ENCODE data around the gene IL17RB.
A peak's percentile ranks its signal among the peaks of the same experiment; 100 is the strongest.

Gene IL17RB

DNA sequence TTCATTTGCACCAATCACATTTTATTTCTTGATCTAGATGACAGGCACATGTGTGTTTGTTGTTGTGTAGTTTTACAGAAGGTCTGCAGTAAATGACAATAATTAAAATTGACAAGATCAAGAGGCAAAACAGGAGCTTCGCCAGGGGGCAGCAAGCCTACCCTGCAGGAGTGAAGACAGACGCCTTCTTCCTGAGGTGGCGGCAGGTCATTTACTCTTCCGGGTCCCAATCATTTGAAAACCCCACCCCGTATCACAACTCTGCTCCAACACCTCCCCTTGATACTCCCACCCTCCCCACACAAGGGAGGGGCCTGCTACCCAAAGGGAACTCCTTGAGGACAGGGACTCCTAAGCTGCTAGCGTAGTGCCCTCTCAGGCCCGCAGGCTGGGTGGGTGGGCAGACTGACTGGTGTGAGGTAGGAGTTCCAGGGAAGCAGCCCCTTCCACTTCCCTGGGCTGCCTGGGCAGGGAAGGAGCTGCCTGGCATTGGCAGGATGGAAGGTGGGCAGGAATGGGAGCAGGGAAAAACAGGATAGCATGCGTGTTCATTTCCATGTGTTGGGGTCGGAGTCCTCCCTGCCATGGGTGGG is 13.2 kb upstream of the IL17RB start:
- no peak for DNase-seq

DNA sequence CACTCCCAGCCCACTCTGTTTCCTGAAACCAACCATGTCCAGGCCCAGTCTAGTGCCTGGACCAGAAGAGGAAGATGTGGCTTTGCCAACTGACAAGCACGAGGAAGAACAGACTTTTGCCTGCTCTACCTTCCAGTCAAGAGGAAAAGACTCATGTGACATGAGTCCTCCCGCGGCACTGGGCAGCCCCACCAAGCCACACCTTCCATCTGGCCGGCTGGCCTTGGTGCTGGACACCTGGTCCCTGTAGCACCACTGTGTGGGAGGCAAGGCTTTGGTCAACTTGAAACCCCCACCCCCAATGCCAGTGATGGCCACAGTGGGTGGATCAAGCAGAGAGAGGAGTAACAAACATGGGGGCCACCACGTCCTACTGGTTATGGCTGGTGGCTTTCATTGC is 12.7 kb upstream of the IL17RB start:
- DNase-seq, result peak; percentile 58

DNA sequence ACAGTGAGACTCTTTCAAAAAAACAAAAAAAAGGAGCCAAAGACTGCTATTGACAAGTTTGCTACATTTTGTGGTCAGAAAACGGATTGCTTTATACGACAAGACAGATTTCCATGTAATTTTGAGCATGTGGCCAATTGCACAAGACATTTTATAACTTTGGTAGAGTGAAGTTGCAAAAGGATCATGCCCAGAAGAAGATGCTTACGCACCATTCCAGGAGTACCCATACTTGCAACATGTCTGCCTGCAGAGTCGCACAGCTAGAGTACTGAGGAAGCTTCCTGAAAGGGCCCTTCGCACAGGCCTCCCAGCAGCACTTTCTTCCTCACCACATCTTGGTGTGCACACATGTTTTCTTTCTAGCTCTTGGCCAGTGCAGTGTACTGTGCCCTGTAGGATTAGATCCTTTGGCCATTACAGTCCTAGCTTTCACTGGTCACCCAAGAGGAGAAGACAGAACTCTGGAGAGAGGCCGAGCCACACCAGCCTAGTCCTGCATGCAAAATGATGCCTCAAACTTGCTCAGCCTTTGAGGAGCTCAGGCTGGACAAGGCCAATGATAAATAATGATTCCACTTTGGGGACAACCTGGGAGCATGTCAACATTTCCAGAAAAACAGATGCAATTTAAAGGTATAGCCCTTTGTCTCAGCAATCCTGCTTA is 11.8 kb upstream of the IL17RB start:
- peak; percentile 97 for DNase-seq

DNA sequence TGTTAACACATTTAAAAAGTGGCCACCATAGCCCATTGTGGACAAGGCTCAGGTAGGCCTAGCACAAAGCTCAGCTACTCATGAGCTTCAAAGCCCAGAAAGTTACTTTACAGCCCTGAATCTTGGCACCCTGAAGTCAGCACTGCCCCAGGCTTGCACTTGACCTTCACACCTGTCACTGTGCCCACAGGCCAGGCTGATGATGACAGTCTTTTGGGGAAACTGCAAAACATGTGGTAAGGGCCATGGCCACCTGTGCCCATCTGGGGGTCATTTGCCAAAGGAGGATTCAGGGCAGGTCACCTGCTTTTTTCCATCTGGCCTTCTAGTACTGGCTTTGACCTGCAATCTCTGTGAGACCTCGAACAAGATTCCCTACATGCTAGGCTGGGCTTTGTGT is 11.1 kb upstream of the IL17RB start:
- no peak for DNase-seq

DNA sequence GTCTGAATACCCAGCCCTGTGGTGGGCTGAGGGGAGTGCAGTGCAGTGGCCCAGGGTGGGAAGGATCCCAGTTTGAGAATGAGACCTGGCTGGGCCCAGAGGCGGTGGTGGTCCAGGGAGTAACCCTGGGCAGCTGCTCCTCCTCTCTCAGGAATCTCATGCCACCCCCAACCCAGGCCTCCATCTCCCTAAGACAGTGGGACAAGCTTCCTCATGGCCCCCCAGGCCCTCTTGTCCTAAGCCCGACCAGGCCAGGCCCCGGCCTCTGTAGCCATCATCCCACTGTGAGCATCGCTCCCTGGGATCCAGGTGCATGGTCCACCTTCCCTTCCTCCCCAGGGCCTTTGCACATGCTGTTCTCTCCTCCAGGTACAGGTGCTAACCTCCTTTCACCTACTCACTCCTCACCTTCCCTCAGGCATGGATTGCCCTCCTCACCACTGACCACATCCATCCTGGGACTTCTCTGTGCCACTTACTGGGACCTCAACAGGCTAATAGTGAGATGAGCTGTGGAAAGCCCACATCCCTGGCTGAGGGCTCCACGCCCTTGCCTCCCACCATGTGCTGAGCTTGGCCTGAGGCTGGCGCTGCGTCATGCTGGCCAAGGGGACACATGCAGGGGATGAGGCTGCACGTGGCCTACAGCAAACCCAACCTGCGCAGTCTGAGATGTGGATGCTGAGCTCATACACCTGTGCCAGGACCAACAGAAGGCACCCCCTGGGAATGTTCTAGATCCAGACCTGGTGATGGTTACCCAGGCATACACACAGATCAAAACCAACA is 10.1 kb upstream of the IL17RB start:
- DNase-seq, result no peak

DNA sequence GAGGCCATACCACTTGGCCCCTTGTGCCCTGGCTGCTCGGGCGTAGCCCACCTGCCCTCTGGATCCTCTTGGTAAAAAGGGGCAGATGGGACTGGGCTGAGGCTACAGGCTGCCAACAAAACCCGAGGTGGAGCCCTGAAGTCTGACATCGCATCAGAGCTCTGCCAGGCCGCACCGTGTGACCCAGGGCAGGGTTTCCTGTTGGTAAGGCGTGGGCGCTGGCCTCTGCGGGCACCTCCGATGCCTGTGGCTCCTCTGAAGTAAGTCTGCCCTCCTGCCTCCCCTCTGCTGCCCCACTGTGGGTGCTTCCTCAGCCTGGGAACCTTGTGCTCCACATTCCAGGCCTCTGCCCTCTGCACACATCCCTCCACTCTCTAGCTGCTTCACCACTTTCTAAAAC is 9.0 kb upstream of the IL17RB start:
- DNase-seq, result no peak

DNA sequence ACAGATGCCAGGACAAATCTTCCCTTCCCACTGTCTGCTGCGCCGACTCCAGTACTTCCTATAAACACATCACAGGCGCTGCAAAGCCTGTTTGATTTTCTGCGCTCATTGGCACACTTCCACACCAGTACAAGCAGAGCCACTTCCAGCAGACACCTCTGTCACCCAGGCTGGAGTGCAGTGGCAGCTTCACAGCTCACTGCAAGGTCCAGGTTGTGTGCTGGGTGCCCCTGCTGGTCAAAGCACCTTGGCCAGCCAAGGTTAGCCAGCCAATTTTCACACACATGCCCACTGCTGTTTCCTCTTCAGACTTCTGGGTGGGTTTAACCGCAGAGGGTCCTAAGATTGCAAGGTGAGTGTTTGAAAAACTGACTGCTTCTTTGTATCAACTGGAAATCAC is 5.1 kb upstream of the IL17RB start:
- no peak for DNase-seq

DNA sequence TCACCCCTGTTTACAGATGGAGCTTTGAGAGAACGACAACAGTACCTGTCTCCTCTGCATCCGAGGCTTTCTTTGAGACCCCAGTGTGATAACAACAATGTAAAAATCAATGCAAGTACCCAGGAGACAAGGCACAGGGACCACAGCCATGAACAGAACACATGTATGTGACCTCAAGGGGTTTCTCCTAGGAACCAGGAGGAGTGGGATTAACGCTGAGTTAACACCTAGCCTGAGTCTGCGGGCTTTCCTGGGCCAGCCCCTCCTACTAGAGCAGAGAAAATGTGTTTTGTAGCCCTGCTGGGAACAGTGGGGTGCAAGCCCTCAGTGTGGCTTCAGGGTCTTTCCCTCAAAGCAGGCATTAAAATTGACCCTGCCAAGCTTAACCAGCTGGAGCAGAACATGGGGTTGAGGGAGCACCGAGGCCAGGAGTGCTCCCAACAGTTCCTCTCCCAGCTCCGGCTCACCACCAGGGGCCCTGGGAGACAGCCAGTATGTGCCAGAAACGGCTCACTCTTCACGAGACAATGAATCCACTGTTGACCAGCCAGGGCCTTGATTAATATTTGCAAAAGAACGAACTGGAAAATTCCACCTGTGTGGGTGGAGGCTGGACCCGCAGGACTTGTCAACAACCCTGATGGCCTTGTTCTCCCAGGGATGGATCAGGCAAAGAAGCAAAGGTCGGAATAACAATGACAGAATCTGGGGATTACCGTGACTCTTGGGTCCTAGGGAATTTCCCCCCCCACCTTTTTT is 3.8 kb upstream of the IL17RB start:
- DNase-seq, result no peak

DNA sequence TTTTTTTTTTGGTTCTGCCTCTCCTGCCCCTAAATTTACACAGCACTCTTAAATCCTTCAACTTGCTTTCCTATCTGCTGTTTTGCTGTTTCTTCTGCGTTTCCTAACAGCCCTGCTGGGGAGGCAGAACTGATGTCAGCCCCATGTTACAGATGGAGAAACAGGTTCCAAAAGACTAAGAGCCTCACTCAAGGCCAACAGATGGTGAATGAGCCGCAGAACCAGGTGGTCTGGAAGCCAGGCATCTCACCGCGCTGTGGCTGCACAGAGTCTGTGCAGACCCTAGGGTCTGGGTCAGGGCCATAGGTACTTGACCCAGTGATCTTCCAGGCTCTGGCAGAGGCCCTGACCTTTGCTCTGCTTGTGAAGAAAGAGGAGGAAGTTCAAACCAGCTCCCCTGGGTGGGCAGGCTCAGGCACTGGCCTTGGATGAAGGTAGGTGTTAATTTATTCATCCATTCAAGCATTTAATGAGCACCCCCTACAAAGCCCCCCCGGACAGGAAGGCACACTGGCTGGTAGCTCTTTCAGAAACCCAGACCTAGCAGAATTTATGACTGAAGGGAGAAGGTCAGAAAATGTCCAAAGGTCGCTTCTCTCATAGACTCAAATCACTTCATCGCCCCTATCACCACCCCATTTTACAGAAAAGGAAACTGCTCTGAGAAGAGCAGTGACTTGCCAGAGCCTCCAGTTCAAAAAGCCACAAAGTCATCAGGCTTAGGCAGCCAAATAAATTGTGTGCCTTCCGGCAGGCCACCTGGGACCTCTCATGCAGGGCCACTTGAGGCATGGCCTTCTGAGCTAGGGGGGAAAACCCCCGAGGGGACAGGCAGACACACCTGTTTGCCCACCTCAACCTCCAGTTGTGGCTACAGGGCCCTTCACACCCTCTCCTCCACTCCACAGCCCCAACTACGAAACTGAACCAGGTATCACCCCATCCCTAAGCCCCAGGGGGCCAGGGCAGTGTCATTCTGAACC is 2.9 kb upstream of the IL17RB start:
- DNase-seq, result no peak

DNA sequence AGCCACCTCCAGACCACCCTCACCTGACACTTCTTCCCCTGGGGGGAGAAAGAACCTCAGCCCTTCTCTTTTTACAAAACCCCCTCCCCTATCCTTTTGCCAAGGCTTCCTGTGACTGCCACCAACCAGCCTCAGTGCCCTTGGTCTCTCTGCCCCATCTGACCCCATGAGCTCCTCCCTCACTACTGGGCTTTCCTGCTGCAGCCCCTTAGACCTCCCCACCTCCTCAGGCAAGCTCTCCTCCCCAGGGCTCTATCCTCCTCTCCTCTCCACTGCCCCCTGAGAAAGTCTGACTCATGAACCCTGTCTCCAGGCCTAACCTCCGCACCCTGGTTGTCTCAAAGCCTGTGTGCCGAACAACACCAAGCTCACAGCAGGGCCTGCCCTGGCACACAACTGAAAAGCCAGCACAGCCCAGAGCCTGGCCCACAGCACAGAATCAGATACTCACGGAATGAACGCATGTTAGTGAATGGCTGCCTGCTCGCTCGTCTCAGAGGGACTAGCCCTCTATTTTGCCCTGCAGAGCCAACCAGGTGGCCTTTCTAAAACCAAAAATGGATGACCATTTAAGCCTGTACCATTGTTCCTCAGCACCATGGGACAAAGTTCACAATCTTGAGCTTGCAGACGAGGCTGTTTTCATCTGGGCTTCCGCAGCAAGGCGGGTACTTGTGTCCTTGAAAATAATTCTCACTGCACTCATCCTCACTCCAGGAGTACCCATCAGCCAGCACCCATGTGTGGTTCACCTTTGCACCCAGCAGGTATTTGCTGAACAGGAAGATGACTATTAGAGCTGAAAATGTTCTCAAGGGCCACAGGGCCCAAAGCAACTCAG is 1.9 kb upstream of the IL17RB start:
- DNase-seq, result no peak

DNA sequence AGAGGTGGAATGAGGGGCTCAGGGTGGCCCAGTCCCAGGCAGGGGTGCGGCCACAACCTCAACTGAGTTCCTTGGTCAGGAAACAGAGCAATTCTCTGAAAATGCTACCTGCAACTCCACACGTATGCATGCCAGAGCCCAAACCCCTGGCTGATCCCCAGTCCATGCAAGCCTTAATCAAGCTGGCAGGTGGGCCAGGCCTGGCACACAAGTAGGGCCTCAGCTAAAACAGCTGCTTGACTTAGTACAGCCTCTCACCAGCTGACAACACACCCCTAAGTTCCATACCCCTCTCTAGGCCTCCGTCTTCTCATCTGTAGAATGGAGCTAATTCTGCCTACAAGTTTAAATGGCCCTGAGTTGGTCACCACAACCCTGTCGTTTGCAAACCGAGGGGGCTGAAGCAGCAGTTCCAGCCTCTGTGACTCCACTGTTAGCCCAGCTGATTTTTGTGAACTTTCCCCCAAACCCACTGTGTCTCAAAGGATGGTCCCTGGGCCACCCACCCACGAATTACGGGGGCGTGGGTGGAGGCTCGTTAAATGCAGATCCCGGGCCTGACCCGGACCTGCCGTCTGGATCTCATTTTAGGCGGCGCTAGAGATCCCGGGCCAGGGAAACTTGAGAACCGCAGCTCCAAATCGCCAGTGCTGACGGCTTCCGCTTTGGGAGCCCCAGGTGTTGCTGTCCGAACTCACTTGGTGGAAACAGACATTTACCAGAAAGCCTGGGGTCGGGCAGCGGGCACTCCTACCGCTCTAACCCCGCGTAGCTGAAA is 1.1 kb upstream of the IL17RB start:
- DNase-seq, result no peak

DNA sequence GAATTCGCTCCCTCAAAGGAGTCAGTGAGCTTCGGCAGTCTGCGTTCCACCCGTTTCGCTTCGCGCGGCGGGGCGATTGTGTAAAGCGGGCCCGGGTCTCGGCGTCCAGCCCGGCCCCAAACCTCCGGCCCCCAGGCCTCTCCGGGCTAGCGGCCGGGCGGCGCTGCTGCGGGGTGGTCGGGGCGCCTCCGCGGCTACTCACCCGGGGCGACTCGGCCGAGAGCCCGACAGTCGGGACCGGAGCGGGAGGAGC is 561 bp upstream of the IL17RB start:
- no peak for DNase-seq

DNA sequence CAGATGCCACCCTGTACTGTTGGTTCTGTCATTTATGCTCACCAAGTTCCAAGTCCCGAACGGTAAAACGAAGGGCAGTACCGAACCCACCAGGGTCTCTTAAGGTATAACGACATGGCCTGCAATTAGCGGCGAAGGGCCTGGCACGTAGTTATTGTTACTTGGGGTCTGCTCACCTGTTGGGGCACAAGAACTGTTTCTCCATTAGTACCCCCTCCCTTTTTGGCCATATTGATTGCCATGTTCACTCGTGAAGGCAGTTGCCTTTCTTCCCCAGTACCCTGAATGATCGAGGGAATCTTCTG is 435 bp downstream of the IL17RB start:
- DNase-seq, result no peak

DNA sequence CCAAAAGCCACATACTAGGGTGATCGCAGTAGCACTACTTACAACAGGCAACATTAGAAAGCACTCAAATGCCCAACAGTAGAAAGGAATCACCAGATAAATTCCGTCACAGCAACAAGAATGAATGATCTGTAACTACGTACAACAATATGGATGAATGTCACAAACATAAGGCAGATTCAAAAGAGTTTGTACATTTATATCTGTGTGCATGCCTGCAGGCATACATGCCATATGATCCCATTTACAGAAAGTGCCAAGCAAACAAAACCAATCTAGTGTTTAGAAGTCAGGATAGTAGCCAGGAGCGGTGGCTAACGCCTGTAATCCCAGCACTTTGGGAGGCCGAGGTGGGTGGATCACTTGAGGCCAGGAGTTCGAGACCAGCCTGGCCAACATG is 3.5 kb downstream of the IL17RB start:
- DNase-seq, result no peak

DNA sequence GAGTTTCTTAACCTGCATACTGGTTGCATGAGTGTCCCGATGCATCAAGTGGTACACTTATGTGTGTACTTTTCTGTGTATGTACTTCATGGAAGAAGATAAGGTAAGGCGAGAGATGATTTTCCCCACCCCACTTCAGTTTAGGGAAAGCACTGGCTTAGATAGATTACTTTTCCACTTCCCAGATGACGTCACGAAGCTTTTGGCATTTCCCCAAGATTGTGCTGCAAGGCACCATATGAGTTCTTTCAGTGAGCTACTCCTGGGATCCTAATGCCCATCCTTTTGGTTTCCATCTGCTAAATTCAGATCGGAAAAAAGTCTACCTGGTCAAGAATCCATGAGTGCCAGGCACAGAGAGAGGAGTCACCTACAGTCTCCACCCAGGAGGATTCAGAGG is 4.5 kb downstream of the IL17RB start:
- DNase-seq, result no peak

DNA sequence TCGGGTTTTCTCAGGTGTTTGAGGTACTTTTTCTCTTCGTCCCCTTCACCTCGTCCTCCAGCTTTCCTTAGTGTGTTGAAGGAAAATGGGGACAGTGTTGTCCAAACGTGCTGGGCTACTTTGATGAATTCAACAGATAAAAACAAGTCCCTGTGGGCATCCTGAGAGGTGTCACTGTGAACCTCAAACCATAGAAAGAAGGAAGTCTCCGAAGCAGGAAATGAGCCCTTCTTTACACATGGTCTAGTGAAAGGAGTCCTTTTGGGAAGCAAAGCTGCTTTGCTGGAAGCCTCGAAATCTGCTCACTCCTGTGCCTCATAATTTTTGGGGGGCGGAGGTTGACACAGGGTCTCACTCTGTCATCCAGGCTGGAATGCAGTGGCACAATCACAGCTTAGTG is 10.6 kb downstream of the IL17RB start:
- peak; percentile 57 for DNase-seq

DNA sequence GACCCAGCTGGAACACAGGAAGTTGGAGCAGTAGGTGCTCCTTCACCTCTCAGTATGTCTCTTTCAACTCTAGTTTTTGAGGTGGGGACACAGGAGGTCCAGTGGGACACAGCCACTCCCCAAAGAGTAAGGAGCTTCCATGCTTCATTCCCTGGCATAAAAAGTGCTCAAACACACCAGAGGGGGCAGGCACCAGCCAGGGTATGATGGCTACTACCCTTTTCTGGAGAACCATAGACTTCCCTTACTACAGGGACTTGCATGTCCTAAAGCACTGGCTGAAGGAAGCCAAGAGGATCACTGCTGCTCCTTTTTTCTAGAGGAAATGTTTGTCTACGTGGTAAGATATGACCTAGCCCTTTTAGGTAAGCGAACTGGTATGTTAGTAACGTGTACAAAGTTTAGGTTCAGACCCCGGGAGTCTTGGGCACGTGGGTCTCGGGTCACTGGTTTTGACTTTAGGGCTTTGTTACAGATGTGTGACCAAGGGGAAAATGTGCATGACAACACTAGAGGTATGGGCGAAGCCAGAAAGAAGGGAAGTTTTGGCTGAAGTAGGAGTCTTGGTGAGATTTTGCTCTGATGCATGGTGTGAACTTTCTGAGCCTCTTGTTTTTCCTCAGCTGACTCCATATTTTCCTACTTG is 11.9 kb downstream of the IL17RB start:
- no peak for DNase-seq

DNA sequence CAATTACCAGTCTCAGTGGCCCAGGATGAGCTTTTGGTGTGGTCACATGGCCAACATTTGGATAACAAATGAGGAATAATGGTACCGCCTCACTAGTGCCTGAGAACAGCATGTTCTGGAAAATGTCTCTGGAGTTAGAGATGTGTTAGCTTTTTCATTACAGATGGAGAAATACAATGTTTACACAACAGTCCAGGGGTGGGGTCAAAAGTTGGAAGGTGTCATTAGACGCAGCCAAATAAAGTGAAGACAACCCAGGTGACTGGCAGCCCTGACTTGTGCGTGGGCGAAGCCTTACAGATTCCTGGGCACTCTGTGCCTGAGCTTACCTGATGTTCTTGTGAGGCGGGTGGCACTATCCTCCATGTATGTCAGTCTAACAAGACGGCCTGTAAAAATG is 12.8 kb downstream of the IL17RB start:
- DNase-seq, result no peak

DNA sequence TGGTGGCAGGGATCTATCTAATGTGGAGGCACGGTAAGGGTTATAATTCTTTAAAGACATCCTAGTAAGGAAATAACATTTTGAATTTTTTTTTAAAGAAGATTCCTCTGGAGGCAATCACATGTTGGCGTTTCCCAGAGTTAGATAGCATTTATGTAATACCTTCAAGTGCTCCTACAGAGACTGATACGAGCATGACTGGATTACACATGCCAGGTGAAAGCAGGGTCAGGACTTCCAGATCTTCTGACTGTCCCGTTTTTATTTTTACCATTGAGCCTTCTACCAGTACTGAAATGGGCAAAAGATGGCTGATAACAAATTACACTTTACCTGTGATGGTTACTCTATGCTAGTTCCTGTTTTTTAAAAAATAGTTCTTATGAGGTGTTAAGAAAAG is 13.8 kb downstream of the IL17RB start:
- DNase-seq, result no peak

DNA sequence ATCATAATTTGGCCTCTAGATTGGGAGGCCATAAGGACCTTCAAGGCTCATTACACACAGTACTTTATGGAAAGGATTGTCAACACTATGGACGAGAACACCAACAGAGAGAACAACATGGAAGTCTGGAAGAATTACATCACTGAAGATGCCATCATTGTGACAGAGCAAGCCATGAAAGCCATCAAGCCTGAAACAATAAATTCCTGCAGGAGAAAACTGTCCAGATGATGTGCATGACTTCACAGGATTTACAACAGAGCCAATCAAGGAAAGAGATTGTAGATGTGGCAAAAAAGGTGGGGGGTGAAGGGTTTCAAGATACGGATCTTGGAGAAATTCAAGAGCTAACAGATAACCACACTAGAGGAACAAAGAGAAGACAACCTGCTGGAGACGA is 15.9 kb downstream of the IL17RB start:
- DNase-seq, result no peak

DNA sequence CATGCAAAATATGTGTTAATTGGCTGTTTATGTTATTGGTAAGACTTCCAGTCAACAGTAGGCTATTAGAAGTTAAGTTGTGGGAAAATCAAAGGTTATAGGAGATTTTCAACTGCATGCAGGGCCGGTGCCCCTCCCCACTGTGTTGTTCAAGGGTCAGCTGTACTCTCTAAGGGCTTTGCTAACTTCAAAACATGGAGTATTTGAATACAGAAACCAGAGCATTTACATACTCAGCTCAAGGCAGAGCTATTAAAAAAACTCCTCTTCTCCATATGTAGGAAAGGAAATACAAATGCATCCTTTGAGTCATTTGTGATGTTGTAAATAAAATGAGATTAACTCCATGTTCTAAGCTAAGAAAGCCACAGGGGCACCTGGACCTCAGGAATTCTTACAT is 16.8 kb downstream of the IL17RB start:
- DNase-seq, result no peak
